NCI-H1092 (cell line): ENCODE results near the gene FBN2.

ENCODE experiments used
- DNase-seq: peaks from one replicate; lab custom pipeline; 2025; lab: John Stamatoyannopoulos, UW

The FBN2 gene

GRCh38 chr5:128252756-128253155 is 285.3 kb downstream of the FBN2 start:
- DNase-seq, result no peak

GRCh38 chr5:128252196-128252595 is 285.8 kb downstream of the FBN2 start:
- DNase-seq, result no peak

DNA sequence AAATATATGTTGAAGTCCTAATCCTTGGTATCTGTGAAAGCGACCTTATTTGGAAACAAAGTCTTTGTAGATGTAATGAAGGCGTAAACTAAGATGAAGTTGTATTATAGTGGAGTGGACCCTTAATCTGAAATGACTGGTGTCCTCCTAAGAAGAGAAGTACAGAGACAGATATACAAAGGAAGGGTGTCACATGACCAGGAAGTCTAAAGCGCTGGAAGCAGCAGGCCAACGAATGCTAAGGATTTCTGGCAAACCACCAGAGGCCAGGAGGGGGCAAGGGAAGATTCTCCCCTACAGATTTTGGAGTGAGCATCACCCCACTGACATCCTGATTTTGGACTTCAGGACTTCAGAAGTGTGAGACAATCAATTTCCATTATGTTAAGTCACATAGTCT is 292.1 kb downstream of the FBN2 start:
- DNase-seq, result no peak

DNA sequence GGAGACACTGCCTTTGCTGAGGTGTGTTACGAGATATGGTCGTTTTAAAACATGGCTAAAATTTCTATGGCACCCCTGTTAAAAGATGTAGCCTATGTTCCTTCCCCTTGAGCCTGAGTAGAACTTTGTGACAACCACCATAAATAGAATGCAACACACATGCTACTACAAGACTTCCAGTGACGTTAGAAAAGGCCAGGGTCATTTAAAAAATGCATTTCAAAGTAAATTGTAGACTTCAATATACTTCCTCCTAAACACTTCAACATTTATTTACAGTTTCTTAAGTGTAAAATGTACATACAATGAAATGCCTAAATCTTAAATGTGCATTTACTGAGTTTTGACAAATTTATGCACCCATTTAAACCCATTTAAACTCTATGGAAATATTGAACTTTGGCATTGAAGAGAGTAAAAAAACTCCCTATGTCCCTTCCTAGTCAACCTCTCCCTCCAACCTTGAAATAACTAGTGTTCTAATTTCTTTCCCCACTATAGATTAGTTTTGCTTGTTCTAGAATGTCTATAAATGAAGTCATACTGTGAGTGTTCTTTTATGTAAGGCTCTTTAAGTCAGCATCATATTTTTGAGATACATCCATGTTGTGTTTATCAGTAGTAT is 294.0 kb downstream of the FBN2 start:
- no peak for DNase-seq

DNA sequence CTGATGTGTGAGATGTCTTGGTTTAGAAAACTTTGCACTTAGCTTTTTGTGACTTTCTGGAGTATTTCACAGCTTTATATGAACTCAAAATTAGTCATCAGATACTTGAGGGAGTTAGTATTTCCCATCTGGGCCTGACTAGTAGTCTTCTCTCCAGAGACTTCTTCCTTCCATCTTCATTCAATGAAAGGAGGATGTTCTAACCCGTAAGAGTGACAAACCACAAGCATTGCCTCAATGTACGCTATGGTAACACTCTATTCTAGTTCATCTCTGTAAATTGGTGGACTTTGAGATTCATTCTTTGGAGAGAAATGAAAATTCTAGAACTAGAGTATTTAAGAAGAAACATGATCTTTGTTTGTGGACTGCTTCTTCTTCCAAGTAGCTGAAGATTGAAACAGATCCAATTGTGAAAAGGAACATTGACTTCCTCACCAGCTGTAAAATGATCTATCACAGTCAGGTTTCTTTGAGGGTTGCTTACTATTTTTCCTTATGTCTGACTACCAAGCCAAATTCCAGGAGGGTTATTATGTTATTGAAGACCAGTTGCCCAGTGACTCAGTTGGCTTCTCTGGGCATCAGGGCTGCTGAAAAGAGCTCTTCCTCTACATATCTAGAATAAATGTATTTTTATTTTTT is 296.9 kb downstream of the FBN2 start:
- no peak for DNase-seq

GRCh38 chr5:128237546-128237945 is 300.5 kb downstream of the FBN2 start:
- no peak for DNase-seq

GRCh38 chr5:128237000-128237399 is 301.0 kb downstream of the FBN2 start:
- no peak for DNase-seq

GRCh38 chr5:128236334-128236733 is 301.7 kb downstream of the FBN2 start:
- DNase-seq, result no peak

DNA sequence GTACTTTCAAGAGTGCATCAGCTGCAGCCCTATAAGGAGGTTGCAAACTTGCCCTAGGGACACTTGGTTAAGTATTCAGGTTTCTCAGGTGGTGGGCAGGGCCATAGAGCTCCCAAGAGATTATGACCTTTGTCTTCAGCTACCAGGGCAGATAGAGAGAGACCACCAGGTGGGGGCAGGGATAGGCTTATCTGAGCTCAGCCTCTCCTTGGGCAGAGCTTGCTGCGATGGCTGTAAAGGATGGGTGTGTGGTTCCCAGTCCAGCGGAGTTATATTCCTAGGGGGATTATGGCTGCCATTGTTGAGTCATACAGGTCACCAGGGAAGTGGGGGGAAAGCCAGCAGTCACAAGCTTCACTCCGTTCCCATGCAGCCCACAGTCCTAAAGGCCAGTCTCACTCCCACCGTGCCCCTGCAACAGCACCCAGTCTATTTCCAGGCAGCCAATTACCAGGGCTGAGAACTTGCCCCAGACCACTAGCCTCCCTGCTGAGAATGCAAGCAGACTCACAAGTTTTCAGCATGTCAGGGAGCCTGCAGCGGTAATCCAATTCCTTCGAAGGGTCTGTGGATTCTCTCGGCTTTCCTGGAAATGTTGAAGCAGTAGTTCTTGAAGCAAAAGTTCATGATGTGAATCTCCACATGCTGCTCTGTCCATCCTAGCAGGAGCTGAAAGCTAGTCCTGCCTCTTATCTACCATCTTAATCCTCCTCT is 303.0 kb downstream of the FBN2 start:
- no peak for DNase-seq

GRCh38 chr5:128228521-128228920 is 309.5 kb downstream of the FBN2 start:
- no peak for DNase-seq

DNA sequence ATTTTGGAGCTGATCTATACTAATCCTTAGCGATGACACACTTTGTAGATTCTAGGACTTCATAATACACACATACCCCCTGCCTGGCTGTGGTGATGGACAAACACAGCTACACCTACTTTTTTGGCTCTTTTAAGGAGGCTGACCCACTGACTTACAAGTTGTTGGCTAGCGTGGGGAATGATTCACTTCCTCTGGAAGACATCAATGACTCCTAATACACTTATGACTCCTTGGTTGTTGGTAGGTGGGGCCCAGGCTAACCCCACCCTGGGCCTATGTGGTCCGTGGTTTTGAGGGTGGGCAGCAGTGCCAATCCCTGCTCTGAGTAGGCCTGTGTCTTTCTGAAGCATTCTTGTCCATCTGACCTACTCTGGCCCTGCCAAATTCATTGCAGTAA is 310.0 kb downstream of the FBN2 start:
- DNase-seq, result no peak

DNA sequence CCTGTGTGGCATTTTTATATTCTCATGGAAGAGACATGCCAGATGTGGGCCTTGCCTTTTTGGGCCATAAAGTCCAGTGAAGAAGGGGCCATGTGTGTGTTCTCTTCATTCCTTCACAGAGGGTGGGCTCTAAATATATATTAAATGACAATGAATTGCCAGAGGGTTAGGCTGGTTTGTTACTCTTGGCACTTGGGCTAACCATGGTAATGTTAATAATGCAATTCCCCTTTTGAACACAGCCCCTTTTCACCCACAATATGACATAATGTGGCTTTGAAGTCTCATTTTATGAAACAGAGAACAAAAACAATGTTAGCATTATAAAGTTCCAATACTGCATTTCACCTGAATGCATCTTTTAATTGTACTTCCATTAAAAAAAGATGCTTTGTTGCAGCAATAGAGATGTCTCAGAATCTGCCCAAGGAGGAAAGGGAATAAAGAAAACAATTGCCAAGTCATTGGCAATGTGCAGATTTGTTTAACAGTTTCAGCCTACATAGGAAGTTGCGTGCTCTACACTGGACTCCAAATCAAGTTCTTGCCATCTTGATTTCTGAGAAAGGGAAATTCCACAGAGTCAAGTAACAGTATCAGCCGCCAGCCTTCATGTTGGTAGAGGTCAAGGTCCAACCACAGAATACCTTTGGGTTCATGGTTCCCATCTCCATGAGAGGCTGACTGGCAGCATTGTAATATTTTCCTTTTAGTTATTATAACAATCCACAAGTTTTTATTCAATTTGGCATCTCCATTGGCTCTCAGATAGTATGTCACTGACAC is 312.6 kb downstream of the FBN2 start:
- no peak for DNase-seq

- DNase-seq, result no peak
Measured at GRCh38 chr5:128224336-128224735, 313.7 kb downstream of the FBN2 start.

GRCh38 chr5:128220841-128221240 is 317.2 kb downstream of the FBN2 start:
- DNase-seq, result no peak

- no peak for DNase-seq
Measured at GRCh38 chr5:128216860-128217531, 321.0 kb downstream of the FBN2 start.

DNA sequence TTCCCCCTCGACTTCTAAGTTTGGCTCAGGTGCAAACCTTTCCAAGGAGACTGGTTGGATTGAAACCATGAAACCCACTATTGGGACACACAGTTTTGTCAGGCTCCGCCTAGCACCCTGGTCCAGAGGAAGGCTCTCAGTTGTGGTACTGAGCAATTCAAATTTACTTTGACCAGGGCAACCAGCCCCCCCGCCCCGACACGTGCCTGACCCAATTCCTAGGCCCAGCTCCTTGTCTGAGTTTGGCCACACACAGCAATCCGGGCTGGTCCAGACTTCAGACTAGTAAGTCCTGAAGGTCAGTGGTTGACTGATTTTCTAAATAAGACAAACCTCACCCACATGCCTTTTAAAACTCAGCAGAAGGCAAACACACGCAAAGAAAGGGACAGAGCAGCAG is 321.8 kb downstream of the FBN2 start:
- DNase-seq, result no peak

DNA sequence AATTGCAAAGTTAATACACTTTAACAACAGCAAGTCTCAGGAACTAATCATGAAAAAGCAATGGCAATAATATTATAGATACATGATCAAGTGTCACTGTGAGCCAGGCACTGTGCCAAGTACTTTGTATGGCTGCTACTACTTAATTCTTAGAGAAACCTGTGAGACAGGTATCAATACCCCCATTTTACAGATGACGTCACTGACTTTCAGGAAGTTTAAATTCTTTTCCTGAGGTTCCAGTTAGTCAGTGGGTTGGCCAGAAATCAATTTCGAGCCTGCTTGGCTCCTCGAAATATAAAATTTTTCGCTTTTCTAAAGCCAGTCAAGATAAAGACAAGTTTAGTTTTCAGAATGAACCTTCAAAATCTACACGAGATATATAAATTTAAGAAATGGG is 324.2 kb downstream of the FBN2 start:
- no peak for DNase-seq

DNA sequence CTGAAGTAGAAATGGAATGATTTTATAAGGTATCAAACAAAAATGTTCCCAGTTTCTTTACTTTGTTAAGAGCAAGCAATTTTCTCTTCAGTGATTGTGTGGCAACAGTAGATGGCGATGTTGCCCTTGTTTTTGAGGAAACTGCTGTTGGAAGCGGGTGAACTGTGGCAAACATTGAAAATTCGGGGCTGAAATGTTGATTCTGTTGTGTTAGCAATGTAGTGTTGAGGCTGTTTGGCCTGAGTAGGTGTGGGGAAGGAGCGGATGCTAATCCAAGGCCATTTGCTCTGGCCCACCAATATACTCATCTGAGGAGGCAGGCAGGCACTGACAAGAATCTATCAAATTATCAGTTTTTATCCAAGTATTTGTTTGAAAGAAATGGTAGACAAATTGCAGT is 324.7 kb downstream of the FBN2 start:
- peak; percentile 7 for DNase-seq

DNA sequence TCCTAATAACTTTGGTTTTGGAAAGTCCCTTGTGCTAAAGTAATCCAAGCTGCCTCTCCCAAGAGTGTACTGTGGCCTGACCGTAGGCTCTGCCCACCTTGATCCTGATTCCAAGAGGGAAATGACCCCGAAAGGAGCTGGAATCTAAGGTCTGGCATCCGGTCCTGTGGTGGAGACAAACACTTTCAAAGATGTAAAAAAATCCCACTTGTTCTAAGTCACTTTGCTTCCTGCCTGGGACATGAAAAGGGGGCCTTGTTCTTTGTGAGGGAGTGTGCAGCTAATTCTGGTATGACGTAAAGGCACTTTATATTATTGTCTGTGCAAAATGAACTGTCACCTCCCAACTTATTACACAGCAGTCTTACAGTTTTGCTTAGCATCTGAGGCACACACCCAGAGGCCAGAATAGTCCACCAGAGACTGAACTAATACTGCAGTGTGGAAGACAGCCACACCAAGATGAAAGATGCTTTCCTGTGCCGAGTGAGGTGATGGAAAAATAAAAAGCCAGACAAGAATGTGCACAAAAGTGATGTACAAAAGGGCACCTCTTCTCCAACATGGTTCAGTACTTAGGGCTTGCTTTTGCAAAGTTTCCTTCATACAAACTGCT is 325.7 kb downstream of the FBN2 start:
- DNase-seq, result no peak

GRCh38 chr5:128208436-128208835 is 329.6 kb downstream of the FBN2 start:
- no peak for DNase-seq
